Measurements from ENCODE around the gene ATP11C. TPM values are rescaled to one million over a fixed set of nuclear protein-coding genes. Genes with fewer than 3 reads are reported as not detected.
"Not testable (repeated sequence)": the region's sequence is repeated elsewhere in the genome, so short reads cannot be mapped to it uniquely, and the experiment has no call there.

Gene ATP11C
- total RNA-seq, 1 donor from 2014 or later, result 48.5 TPM

- peaks cover 6% of the 10 kb centered on the region for H3K36me3 Mint-ChIP-seq (ENCODE audit: low read depth, unreplicated experiment)
- H3K9me3 Mint-ChIP-seq (ENCODE audit: unreplicated experiment), result no peaks in the 10 kb centered on the region
- H3K4me1 Mint-ChIP-seq (ENCODE audit: unreplicated experiment), result peaks cover 20% of the 10 kb centered on the region
- TF ChIP-seq CTCF (IDR thresholded peaks at IDR 0.05; ENCODE audit: unreplicated experiment), result no peak
- peak overlapping the region; percentile 82 for H3K27ac Mint-ChIP-seq (ENCODE audit: unreplicated experiment)
- no peak for DNase-seq (ENCODE audit: low spot score)
- no peaks in the 10 kb centered on the region for H3K27me3 Mint-ChIP-seq (ENCODE audit: unreplicated experiment)
- H3K4me3 Mint-ChIP-seq (ENCODE audit: unreplicated experiment), result no peak overlapping the region
Observed at GRCh38 chrX:139869796-139870195, 63.1 kb downstream of the ATP11C start.

- no peak for DNase-seq (ENCODE audit: low spot score)
- Mint-ChIP-seq H3K4me1 (ENCODE audit: unreplicated experiment) (peaks cover 13% of the 10 kb centered on the region), H3K9me3 (ENCODE audit: unreplicated experiment) (no peaks in the 10 kb centered on the region), H3K27me3 (ENCODE audit: unreplicated experiment) (no peaks in the 10 kb centered on the region), H3K36me3 (ENCODE audit: low read depth, unreplicated experiment) (peaks cover 6% of the 10 kb centered on the region), H3K27ac (ENCODE audit: unreplicated experiment) (no peak overlapping the region), H3K4me3 (ENCODE audit: unreplicated experiment) (no peak overlapping the region)
- no peak for TF ChIP-seq CTCF (IDR thresholded peaks at IDR 0.05; ENCODE audit: unreplicated experiment)
Observed at GRCh38 chrX:139864640-139865039, 68.2 kb downstream of the ATP11C start.

GRCh38 chrX:139862208-139862607 lies 70.6 kb downstream of the ATP11C start:
- no peak overlapping the region for H3K4me3 Mint-ChIP-seq (ENCODE audit: unreplicated experiment)
- no peak overlapping the region for H3K27ac Mint-ChIP-seq (ENCODE audit: unreplicated experiment)
- H3K4me1 Mint-ChIP-seq (ENCODE audit: unreplicated experiment), result peaks cover 2% of the 10 kb centered on the region
- no peaks in the 10 kb centered on the region for H3K9me3 Mint-ChIP-seq (ENCODE audit: unreplicated experiment)
- TF ChIP-seq CTCF (IDR thresholded peaks at IDR 0.05; ENCODE audit: unreplicated experiment), result no peak
- peaks cover 3% of the 10 kb centered on the region for H3K27me3 Mint-ChIP-seq (ENCODE audit: unreplicated experiment)
- peaks cover 3% of the 10 kb centered on the region for H3K36me3 Mint-ChIP-seq (ENCODE audit: low read depth, unreplicated experiment)
- DNase-seq (ENCODE audit: low spot score), result no peak

GRCh38 chrX:139856826-139857225 lies 76.0 kb downstream of the ATP11C start:
- not testable (repeated sequence) for H3K27ac Mint-ChIP-seq (ENCODE audit: unreplicated experiment); H3K27me3 Mint-ChIP-seq (ENCODE audit: unreplicated experiment); H3K36me3 Mint-ChIP-seq (ENCODE audit: low read depth, unreplicated experiment); H3K4me1 Mint-ChIP-seq (ENCODE audit: unreplicated experiment); H3K4me3 Mint-ChIP-seq (ENCODE audit: unreplicated experiment); DNase-seq (ENCODE audit: low spot score); H3K9me3 Mint-ChIP-seq (ENCODE audit: unreplicated experiment)

- Mint-ChIP-seq H3K9me3 (ENCODE audit: unreplicated experiment) (no peaks in the 10 kb centered on the region), H3K4me3 (ENCODE audit: unreplicated experiment) (no peak overlapping the region), H3K36me3 (ENCODE audit: low read depth, unreplicated experiment) (no peaks in the 10 kb centered on the region), H3K4me1 (ENCODE audit: unreplicated experiment) (peaks cover 7% of the 10 kb centered on the region), H3K27me3 (ENCODE audit: unreplicated experiment) (no peaks in the 10 kb centered on the region), H3K27ac (ENCODE audit: unreplicated experiment) (no peak overlapping the region)
- no peak for TF ChIP-seq CTCF (IDR thresholded peaks at IDR 0.05; ENCODE audit: unreplicated experiment)
- no peak for DNase-seq (ENCODE audit: low spot score)
Observed at GRCh38 chrX:139851730-139852129, 81.1 kb downstream of the ATP11C start.

- DNase-seq (ENCODE audit: low spot score), result no peak
- Mint-ChIP-seq H3K36me3 (ENCODE audit: low read depth, unreplicated experiment) (no peaks in the 10 kb centered on the region), H3K27ac (ENCODE audit: unreplicated experiment) (no peak overlapping the region), H3K4me1 (ENCODE audit: unreplicated experiment) (peaks cover 7% of the 10 kb centered on the region), H3K27me3 (ENCODE audit: unreplicated experiment) (no peaks in the 10 kb centered on the region), H3K9me3 (ENCODE audit: unreplicated experiment) (no peaks in the 10 kb centered on the region), H3K4me3 (ENCODE audit: unreplicated experiment) (no peak overlapping the region)
- TF ChIP-seq CTCF (IDR thresholded peaks at IDR 0.05; ENCODE audit: unreplicated experiment), result no peak
Observed at GRCh38 chrX:139850968-139851367, 81.9 kb downstream of the ATP11C start.
